ENCODE results near the gene EEF2K. TPM values are rescaled to one million over a fixed set of nuclear protein-coding genes. Genes with fewer than 3 reads are reported as not detected.

The EEF2K gene
- total and polyA plus RNA-seq, 12 donors, result 4.9 to 28.3 (median 16.6) TPM

GRCh38 chr16:22324787-22325597, 118.9 kb downstream of the EEF2K start:
- Histone ChIP-seq H3K27me3 (no peaks in the 10 kb centered on the region), H3K27ac (no peak overlapping the region), H3K9me3 (replicated peaks in 1 of 3) (no peaks in the 10 kb centered on the region), H3K36me3 (replicated peaks in 1 of 2) (peaks cover 0 to 66% of the 10 kb centered on the region in 2 donors), H3K4me1 (replicated peaks in 1 of 2) (peaks cover 9 to 17% of the 10 kb centered on the region in 2 donors), H3K4me3 (no peak overlapping the region)
- TF ChIP-seq CTCF (IDR thresholded peaks at IDR 0.05) (no peak), POLR2A (IDR thresholded peaks at IDR 0.05) (no peak)
- DNase-seq, result peak in 1 of 7 donors; percentile 43
- 84 to 93% (median 90%) methylated on average over 17 to 19 of the region's 19 CpGs for WGBS, 4 donors
- intact Hi-C loops (cut with DNase I), result loop anchor here in 1 of 2 donors (10.0 kb wide), 1 partner anchor 1170 kb away; the partner anchor contains the start of genes DNAH3 and LDAF1

- Histone ChIP-seq H3K9me3 (replicated peaks in 1 of 3) (no peaks in the 10 kb centered on the region), H3K4me3 (no peak overlapping the region), H3K36me3 (replicated peaks in 1 of 2) (peaks cover 0 to 58% of the 10 kb centered on the region in 2 donors), H3K4me1 (replicated peaks in 1 of 2) (peaks cover 9 to 17% of the 10 kb centered on the region in 2 donors), H3K27me3 (no peaks in the 10 kb centered on the region), H3K27ac (no peak overlapping the region)
- peak in 1 of 7 donors; percentile 48 for DNase-seq
- no peak for TF ChIP-seq CTCF (IDR thresholded peaks at IDR 0.05)
- no peak for TF ChIP-seq POLR2A (IDR thresholded peaks at IDR 0.05)
- intact Hi-C loops (cut with DNase I), result loop anchor here in 1 of 2 donors (10.0 kb wide), 1 partner anchor 1171 kb away; the partner anchor contains the start of genes DNAH3 and LDAF1
- 95 to 100% (median 97%) methylated on average over 22 to 46 of the region's 46 CpGs for WGBS, 4 donors
Measured at GRCh38 chr16:22325598-22326368, 119.7 kb downstream of the EEF2K start.

- intact Hi-C loops (cut with DNase I), result loop anchor here in 1 of 2 donors (10.0 kb wide), 1 partner anchor 1172 kb away; the partner anchor contains the start of genes DNAH3 and LDAF1
- no peak for DNase-seq
- TF ChIP-seq CTCF (IDR thresholded peaks at IDR 0.05) (no peak), POLR2A (IDR thresholded peaks at IDR 0.05) (no peak)
- Histone ChIP-seq H3K27ac (peak overlapping the region in 1 of 5 donors; percentile 29), H3K9me3 (replicated peaks in 1 of 3) (no peaks in the 10 kb centered on the region), H3K36me3 (replicated peaks in 1 of 2) (peaks cover 0 to 54% of the 10 kb centered on the region in 2 donors), H3K4me1 (replicated peaks in 1 of 2) (peaks cover 9 to 15% of the 10 kb centered on the region in 2 donors), H3K4me3 (no peak overlapping the region), H3K27me3 (no peaks in the 10 kb centered on the region)
- 85 to 92% (median 87%) methylated on average over 1 to 4 of the region's 4 CpGs for WGBS, 4 donors
Measured at GRCh38 chr16:22326369-22326652, 120.2 kb downstream of the EEF2K start.

All from adrenal gland (tissue), 12 donors.